Hypothalamus (tissue), 51 donors: ENCODE data around the gene OCA2.
"Not testable (repeated sequence)": the region's sequence is repeated elsewhere in the genome, so short reads cannot be mapped to it uniquely, and the experiment has no call there.

Experiments used
- DNase-seq, 51 donors: peaks; one replicate each; lab custom pipeline; 2025; lab: John Stamatoyannopoulos, UW

The OCA2 gene

GRCh38 chr15:27965546-27965945, 133.6 kb downstream of the OCA2 start:
- no peak for DNase-seq

GRCh38 chr15:27961801-27962200, 137.3 kb downstream of the OCA2 start:
- DNase-seq, result no peak

GRCh38 chr15:27958911-27959578, 140.1 kb downstream of the OCA2 start:
- DNase-seq, result peak in 2 of 51 donors; percentile 17 to 56

GRCh38 chr15:27956285-27956684, 142.8 kb downstream of the OCA2 start:
- no peak for DNase-seq

- peak in 1 of 51 donors; percentile 27 for DNase-seq
Measured at GRCh38 chr15:27955087-27955486, 144.0 kb downstream of the OCA2 start.

GRCh38 chr15:27952593-27952992, 146.5 kb downstream of the OCA2 start:
- not testable (repeated sequence) for DNase-seq

GRCh38 chr15:27951191-27951890, 147.8 kb downstream of the OCA2 start:
- DNase-seq, result no peak

- DNase-seq, result no peak
Measured at GRCh38 chr15:27949089-27949488, 150.0 kb downstream of the OCA2 start.

GRCh38 chr15:27939246-27939645, 159.9 kb downstream of the OCA2 start:
- no peak for DNase-seq

GRCh38 chr15:27937851-27938250, 161.3 kb downstream of the OCA2 start:
- DNase-seq, result no peak

- peak in 1 of 51 donors; percentile 10 for DNase-seq
Measured at GRCh38 chr15:27936164-27936563, 163.0 kb downstream of the OCA2 start.

- DNase-seq, result no peak
Measured at GRCh38 chr15:27935328-27935727, 163.8 kb downstream of the OCA2 start.

GRCh38 chr15:27934782-27935181, 164.3 kb downstream of the OCA2 start:
- DNase-seq, result no peak

GRCh38 chr15:27933562-27933961, 165.6 kb downstream of the OCA2 start:
- no peak for DNase-seq

- DNase-seq, result no peak
Measured at GRCh38 chr15:27932600-27932999, 166.5 kb downstream of the OCA2 start.

- DNase-seq, result no peak
Measured at GRCh38 chr15:27928386-27928785, 170.7 kb downstream of the OCA2 start.

GRCh38 chr15:27912283-27912682, 186.8 kb downstream of the OCA2 start:
- DNase-seq, result no peak

- DNase-seq, result no peak
Measured at GRCh38 chr15:27906802-27907201, 192.3 kb downstream of the OCA2 start.

GRCh38 chr15:27903405-27903804, 195.7 kb downstream of the OCA2 start:
- DNase-seq, result no peak

GRCh38 chr15:27902680-27903385, 196.3 kb downstream of the OCA2 start:
- DNase-seq, result no peak

- no peak for DNase-seq
Measured at GRCh38 chr15:27899583-27900285, 199.4 kb downstream of the OCA2 start.
